8988T (cell line): Measurements from ENCODE around the gene ATOH8.

Source experiments
- DNase-seq: peaks from one replicate; pipeline ENCODE4 v3.0.0; 2011

Gene ATOH8

DNA sequence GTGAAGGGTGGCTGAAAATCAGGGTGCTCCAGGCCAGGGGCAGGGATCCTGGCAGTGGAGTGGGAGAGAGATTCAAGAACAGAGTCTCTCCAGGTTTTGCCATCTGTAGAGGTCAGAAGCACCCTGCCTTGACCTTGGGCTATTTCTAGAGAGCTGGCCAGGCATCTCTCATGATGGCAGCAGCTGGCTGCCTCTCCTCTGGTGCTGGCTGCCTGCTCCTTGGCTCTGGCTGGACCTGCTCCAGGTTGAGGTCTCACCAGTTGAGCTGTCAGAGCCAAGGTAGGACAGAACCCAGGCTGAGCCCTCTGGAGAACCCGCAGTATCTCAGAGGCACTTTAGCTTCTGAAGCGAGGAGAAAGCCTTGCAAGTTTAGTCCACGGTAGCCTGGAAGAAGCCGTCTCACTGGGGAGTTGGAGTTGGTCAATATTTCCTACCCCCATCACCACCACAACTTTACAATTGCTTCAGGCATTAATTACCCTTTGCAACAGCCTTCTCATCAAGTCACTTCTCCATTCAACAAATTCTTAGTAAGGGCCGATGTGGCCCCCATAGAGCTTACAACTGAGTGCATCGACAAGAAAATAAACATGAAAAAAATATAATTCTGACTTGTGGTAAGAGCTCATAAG, 34.1 kb upstream of the ATOH8 start:
- no peak for DNase-seq

DNA sequence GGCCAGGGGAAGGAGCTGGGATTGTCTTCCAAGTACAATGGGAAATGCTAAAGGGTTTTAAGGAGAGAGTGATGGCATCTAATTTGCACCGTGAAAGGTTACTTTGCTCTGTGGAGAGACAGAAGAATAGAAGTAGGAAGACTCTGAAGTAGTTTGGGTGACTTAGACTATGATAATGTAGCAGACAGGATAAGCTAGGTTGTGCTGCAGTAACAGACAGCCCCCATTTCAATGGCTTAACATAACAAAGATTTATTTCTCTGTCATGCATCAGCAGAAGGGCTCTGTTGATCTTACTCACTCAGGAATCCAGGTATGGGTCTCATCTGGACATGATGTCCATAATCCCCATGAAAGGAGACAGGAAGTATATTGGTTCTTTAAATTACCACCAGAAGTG, 33.3 kb upstream of the ATOH8 start:
- no peak for DNase-seq

DNA sequence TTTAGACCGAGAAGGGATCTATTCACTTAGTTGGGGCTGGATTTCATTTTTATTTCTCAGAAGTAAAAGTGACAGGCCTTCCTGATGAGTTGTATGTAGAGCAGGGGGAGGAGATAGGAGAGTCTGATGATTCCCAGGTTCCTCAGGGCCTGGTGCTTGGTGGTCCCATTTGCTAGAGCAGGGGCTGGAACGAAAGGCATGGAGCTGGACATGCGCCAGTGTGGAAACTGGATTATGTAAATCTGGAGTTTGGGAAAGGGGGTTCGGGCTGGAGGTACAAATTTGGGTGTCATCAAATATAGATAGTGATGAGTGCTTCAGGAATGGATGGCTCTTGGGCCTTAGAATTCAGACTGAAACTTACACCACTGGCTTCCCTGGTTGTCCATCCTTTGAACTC, 32.1 kb upstream of the ATOH8 start:
- no peak for DNase-seq

DNA sequence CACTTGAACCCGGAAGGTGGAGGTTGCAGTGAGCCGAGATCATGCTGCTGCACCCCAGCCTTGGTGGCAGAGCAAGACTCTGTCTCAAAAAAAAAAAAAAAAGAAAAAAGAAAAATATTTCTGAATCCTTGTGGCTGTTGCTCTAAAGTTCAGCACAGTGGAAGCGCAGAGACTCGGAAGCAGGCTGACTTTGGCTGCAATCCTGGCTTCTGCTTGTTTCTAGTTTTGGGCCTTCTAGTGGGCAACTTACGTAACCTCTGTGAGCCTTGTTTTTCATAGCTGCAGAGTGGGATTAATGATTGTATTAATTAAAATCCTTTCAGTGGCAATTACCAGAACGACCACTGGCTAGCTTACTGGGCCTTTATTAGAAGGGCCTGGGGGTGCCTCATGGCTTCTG, 31.3 kb upstream of the ATOH8 start:
- DNase-seq = no peak

DNA sequence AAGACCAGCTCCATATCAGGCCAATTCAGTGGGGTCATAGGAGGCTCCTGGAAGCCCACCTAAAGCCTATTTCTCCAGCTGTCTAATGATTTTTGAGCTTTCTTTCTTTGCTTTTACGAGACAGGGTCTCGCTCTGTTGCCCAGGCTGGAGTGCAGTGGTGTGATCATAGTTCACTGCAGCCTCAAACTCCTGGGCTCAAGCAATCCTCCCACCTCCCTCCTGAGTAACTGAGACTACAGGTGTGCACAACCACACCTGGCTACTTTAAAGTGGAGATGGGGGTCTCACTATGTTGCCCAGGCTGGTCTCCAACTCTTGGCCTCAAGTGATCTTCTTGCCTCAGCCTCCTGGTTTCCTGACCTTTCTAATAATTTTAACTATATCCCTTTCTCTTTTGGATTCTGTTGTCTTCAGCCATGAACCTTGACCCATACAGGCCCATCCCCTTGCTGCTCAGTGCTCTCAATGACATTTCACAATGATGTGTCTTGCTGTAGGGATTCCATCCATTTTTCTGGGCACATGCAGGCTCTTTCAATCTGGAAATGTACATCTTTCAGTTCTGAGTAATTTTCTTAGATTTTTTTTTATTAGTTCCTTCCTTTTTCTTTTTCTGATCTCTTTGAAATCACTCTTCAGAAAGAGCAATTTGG, 30.0 kb upstream of the ATOH8 start:
- no peak for DNase-seq

DNA sequence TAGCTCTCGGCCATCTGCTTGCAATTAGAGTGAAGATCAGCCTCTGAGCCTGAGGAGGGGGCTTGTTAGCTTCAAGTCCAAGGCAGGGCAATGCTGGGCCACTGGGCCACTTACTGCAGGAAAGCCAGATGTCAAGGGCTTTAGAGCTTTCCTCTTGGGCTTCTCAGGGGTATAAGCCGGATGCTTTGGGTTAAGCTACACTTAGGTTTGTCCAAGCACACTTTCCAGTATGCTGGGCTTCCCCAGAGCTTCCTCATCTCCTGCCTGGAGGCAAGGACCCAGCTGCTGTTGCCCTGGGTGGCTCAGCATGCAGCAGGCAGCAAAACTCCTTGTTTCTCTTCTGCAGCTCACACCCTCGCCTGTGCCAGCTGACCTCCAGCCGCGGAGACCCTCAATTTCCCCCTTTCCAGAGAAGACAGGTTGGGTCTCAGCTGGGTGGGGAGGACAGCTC, 29.0 kb upstream of the ATOH8 start:
- no peak for DNase-seq

DNA sequence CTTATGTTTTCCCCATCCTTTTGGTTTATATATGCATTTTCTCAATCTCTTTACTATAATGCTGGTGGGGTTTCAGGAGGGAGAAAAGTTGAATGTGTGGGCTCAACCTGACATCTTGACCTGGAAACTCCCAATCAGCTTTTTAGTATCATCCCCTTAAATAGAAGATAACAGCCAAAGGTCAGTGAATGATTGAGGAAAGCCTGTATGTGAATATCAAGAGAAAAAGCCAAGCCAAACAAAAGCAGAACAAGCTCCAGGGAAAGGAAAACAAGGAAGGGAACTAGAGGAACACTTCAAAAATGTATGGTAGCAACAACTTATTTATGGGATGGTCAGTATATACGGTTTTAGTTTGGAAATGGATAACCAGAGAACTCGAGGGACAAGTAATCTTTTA, 28.3 kb upstream of the ATOH8 start:
- DNase-seq = no peak

DNA sequence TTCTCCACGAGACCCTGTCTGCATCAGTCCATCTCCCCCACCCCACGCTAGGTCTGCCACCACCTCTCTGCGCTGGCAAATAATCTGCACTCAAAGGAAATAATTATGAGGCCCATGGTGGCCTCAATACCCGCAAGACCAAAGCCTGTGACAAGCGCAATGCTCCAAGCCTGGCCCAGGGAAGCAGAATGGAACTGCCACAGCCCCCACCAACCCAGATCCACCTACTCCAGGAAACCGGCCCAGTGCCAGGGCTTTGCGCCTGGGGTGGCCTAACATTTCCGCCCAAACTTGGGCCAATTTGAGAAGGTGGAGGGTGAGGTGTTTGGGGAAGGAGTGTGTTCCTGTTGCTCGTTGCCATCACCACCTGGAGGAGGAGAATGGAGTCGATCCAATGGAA, 26.0 kb upstream of the ATOH8 start:
- DNase-seq = no peak

DNA sequence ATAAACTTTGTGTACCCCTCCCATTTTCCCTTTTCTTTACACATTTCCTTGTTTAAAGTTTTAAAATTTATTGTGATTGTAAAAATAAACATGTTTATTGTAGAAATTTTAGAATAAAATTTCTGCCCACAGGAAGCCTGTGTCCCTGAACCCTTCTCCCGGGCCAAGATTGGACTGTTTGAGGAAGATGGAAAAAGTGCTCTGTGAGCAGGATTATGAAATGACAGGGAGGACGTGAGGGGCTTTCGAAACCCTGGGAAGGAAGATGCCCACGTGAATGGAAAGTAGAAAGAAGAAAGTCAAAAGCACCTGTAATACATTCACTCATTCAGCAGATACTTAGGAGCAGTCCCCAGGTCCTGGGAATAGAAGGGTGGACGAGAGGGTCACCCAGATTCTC, 25.4 kb upstream of the ATOH8 start:
- DNase-seq = no peak

DNA sequence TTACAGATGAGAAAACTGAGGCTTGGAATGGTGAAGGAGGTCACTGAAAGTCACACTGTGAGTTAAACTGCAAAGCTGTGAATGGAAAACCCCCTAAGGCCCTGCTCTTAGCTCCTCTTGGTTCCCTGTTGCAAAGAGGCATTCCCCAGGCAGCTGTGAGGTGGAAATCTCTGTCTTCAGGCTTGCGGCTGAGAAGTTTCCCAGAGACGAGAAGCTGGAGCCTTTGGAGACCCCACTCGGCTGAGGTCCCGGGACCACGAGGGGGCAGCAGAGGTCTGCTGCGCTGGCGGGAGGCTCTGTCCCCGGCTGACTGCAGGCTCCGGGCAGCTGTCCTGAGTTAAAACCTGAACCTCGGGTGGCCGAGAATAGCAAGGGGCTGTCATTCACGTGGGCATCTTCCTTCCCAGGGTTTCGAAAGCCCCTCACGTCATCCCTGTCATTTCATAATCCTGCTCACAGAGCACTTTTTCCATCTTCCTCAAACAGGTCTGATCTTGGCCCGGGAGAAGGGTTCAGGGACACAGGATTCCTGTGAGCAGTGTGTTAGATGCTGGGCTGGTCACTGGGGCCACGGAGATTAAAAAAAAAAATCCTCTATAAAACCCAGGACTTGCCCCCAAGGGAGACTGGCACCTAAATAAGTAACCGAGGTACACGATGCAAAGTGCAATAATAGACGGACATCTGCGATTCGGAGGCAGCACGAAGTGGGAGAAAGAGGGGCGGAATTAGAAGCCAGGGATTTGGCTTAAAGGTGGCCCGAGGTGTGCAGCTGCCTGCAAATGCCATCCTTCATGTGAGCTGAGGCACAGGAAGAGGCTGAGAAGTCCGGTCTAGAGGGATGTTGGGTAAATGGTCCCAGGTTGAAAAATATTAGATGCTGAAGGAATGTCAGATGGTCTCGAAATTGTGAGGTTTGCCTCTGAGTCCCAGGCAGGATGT, 24.6 kb upstream of the ATOH8 start:
- peak; percentile 82 for DNase-seq

DNA sequence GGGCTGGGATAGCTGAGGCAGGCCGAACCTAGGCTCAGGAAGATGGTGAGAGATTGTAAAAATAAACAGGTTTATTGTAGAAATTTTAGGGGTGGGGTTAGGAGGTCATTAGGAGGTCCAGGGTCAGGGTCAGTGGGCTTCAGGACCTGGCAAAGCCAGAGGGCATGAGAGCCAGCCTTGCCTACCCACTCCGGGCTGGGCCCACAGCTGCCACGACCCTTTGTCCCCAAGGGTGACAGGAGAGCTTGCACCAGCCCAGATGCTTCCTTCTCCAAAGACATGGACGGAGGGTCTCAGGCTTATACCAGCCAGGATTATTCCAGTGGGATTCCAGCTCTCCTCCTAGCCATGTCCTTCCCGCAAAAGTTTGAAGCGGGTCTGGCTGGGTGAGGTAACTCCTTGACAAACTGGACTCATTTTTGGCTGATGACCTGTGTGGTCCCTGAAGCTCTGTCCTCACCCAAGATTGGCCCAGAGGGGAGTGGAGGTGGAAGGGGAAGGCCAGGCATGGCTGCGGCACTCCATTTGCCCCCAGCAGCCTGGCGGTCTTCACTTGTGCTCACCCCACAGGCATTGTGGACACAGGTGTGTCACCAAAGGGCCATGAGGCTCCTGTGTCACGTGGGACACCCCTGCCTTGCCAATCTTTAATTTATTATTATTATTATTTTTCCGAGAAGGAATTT, 23.8 kb upstream of the ATOH8 start:
- DNase-seq = no peak

DNA sequence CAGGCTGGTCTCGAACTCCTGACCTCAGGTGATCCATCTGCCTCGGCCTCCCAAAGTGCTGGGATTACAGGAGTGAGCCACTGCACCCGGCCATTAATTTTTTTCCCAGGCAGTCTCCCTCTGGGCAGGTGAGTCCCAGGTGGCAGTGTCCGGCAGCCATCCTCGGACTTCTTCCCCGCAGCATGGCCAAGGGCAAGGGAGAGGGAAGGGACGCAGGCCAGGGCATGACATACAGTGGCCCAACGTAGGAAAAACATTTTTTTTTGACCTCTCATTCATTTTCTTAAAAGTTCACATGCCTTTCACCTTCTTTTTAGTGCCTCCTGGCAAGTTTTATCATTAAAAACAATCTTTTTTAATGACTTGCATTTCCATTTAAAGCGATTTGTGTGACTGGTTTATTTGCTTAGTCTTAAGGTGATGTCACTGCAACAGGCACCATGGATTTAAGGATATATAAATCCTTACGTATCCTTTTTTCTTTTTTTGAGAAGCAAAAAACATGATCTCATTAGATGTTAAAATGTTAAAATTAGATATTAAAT, 23.0 kb upstream of the ATOH8 start:
- no peak for DNase-seq

DNA sequence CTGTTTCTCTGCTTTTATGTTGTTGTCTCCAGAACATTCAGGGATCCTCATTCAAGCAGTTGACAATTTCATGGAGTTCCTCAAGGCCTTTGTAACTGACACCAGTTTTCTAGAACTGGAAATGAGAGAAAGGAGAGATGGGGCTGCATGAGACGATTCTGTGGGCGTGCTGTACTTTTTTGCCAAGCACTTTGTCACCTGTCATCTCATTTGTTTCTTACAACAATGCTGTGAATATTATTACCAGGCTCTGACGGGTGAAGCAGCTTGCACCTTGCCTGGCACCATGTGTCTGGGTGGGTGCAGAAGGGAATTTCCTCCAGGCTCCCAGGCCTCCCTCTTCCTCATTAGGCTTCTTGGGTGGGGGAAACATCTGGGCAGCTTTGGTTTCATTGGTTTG, 22.2 kb upstream of the ATOH8 start:
- no peak for DNase-seq

DNA sequence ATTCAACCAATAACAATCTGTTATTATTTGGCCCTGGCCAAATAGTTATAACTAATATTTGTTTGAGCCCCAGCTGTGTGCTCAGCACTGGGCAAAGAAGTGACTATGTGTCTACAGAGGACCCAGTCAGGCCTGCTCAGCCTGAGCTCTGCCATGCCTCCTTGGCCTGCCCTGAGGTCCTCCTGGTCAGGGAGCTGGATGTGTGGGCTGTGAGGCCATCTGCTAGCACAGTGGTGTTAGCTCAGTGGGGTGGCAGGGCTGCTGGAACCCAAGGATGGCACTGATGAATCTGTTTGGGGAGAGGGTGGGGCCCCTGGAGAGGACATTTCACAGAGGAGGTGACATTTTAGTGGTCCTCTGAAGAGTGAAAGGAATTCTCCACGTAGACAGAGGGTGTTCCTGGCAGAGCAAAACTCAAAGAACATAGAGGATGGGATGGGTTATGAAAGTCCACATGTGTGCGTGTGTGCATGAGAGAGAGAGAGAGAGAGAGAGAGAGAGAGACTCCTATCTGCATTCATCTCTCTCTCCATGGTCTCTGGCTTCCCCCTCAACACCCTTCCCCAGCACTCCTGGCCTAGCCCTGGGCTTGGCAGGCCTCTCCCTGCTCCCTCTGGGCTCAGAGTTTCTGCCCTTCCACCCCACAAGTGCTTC, 21.2 kb upstream of the ATOH8 start:
- DNase-seq = no peak

DNA sequence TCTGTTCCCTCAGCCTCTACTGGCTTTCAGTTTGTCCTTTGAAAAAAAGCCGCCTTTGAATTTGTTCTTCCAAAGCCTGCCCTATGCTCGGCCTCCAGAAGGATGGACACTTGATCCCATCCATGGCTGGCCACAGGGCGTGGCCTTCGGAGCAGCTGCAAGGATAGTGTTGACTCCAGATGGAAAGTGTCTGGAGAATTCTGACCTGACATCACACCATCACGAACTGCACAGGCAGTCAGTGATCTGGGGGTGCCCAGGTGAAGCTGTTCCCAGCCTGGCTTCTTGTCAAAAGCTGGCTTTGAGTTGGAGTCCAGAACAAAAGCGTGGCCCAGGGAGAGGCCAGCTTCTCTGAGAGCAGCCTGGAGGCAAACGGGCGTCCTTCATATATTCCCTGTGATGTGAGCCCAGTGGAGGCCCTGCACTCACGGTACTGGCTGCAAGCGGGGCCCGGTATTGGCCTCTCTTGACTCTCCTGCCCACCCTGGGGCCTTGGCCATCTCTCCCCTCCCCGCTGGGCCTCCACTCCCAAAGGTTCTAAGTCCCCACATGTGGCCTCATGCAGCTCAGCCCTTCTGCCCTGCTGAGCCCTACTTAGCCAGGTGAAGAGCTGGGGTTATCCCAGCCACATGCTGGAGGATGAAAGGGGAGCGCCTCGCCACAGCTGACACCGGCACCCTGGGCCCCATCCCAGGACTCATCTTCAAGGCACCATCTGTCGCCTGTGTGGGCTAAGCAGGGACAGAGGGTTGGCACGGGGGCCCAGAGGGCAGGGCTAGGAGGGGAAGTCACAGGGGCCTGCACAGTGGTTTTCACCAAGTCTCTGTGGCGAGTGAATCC, 20.4 kb upstream of the ATOH8 start:
- no peak for DNase-seq

DNA sequence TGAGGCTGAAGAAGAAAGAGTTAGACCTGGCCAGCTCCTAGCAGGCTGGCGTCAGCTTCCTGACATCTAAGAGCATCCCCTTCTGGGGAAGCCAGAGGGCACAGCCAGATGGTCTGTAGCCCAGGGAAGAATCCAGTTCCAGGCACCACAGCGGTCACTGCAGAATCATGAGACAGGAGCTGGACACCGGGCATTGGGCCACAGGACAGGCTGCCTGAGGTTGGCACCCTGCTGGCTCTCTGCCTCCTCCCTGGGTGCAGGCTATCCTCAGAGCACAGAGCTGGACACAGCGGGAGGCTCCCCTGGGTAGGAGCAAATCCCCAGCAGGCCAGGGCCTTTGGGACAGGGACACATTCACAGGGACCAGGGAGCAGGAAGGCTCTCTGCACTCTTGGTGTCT, 19.8 kb upstream of the ATOH8 start:
- no peak for DNase-seq

DNA sequence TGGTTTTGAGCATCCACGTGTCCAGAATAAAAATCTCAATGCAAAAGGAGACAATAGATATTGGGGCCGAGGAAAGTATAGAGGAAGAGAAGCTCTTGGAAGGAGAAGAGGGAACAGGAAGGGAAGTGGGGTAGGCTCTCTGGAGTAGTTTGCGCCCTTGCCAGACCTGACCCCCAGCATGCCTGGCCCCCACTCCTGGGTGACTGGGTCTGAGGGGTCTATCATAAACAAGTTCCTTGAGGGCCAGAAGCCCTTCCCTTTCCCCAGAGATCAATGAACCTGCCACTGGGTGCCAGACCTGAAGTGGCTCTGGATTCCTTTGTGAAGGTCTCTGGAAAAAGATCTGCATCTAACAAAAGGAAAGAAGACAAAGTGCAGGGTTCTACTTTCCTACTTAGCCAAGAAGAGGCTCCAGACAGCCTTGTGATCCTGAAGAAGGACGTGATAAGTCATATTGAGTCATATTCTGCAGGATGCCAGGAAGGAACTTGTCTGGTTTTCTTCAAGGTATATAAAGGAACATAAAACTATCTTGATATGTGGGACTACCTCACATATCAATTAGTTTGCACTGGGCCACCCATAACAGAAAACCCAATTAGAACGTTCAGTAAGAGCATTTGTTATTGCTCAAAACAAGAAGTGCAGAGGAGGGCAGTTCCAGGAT, 18.7 kb upstream of the ATOH8 start:
- no peak for DNase-seq

DNA sequence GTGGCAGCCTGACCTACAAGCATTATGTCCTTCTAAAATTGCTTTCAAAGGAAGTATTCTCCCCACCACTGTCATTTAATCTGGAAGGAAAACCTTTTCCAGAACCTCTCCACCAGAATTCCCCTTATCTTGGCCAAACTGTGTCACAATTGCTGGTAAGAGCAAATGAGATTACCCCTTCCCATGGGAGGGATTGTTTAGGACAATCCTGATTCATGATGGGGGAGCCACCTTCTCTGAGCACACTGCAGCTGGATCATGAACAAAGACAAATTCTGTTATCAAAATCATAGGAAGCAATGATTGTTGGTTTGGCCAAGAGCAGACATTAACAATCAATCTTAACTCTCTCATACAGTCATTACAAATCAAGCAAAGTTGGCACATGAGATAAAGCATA, 18.1 kb upstream of the ATOH8 start:
- no peak for DNase-seq

DNA sequence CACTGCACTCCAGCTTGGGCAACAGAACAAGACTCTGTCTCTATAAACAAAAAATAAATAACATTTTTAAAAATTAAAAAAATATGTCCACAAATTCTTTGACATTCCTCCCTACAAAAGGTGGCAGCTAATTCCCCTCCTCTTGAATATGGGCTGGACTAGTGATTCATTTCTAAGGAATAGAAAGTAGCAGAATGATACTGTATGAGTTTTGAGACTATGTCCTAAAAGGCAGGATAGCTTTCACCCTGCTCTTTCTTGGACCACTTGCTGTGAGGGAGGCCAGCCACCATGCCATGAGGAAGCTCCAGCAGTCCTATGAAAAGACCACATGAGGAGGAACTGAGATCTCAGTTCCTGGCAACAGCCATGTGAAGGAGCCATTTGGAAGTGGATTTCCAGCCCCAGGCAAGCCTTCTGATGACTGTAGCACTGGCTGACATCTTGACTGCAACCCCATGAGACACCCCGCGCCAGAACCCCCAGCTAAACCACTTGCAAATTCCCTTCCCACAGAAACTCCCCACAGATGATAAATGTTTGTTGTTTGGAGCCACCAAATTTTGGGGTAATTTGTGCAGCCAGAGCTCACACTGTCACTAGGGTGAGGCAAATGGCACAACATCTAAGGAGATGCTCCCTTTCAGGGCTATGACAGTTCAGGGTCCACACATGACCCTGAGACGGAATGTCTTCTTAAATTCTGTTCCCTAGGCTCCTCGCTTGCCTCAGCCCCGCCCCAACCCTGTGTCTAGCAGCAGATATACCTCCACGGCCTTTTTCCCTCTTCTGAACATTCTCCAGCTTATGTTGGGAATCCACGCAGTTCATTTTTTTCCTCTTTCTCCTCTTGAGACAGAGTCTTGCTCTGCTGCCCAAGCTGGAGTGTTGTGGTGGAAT, 17.1 kb upstream of the ATOH8 start:
- no peak for DNase-seq

DNA sequence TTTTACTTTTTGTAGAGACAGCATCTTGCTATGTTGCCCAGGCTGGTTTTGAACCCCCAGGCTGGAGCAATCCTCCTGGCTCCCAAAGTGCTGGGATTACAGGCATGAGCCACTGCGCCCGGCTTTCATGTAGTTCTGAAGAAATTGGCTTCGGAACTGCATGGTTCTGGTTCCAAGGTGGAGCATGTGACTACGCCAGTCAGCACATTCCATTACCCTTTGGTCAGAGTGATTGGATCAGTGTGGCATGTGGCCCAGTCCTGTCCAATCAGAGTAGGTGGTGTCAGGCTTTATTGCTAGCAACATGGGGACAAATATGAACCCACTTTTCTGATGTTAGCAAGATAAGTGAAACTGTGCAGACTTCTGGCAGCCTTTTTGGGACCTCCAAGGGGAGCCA, 16.3 kb upstream of the ATOH8 start:
- no peak for DNase-seq
